GM18519 (cell line): ENCODE data around the gene DNPEP.
"Not testable (repeated sequence)": the region's sequence is repeated elsewhere in the genome, so short reads cannot be mapped to it uniquely, and the experiment has no call there.

ENCODE experiments used
- ATAC-seq: cut with Tn5 transposase; IDR thresholded peaks from one replicate; pipeline ENCODE4 v1.9.1; 2021; ENCODE audit warnings: mild to moderate bottlenecking, moderate library complexity; ENCODE audit not compliant: unreplicated experiment, low FRiP score

Gene DNPEP

GRCh38 chr2:219402665-219403515 lies 15.2 kb upstream of the DNPEP start:
- peak; percentile 67 for ATAC-seq

- ATAC-seq: no peak
These were observed 13.9 kb upstream of the DNPEP start for GRCh38 chr2:219401606-219402005.

- ATAC-seq: no peak
These were observed 12.8 kb upstream of the DNPEP start for GRCh38 chr2:219400562-219400961.

- no peak for ATAC-seq
These were observed 12.2 kb upstream of the DNPEP start for GRCh38 chr2:219399716-219400478.

- ATAC-seq: no peak
These were observed 11.1 kb upstream of the DNPEP start for GRCh38 chr2:219398721-219399363.

GRCh38 chr2:219396863-219397457 lies 9.2 kb upstream of the DNPEP start:
- no peak for ATAC-seq

- no peak for ATAC-seq
These were observed 7.9 kb upstream of the DNPEP start for GRCh38 chr2:219395609-219396008.

- ATAC-seq: not testable (repeated sequence)
These were observed 7.3 kb upstream of the DNPEP start for GRCh38 chr2:219395056-219395455.

GRCh38 chr2:219392754-219393153 lies 5.0 kb upstream of the DNPEP start:
- no peak for ATAC-seq

GRCh38 chr2:219388907-219389156 lies 1.1 kb upstream of the DNPEP start:
- ATAC-seq: no peak

- peak; percentile 83 for ATAC-seq
These were observed 602 bp upstream of the DNPEP start for GRCh38 chr2:219388121-219388906.

GRCh38 chr2:219386532-219387280 lies 1.0 kb downstream of the DNPEP start:
- no peak for ATAC-seq

GRCh38 chr2:219385958-219386520 lies 1.7 kb downstream of the DNPEP start:
- ATAC-seq: no peak

GRCh38 chr2:219384859-219385258 lies 2.9 kb downstream of the DNPEP start:
- ATAC-seq: no peak

- ATAC-seq: no peak
These were observed 3.5 kb downstream of the DNPEP start for GRCh38 chr2:219384083-219384713.

- ATAC-seq: no peak
These were observed 6.3 kb downstream of the DNPEP start for GRCh38 chr2:219381448-219381847.

- ATAC-seq: no peak
These were observed 6.8 kb downstream of the DNPEP start for GRCh38 chr2:219380926-219381325.

- no peak for ATAC-seq
These were observed 9.4 kb downstream of the DNPEP start for GRCh38 chr2:219378163-219378851.
